Tibial artery (tissue), 4 donors: ENCODE data around the gene CALD1.

Experiments used
- DNase-seq, 2 donors: peaks; one replicate each; pipeline ENCODE4 v3.0.0-alpha.2; 2019
- H3K27ac ChIP-seq, 2 donors: fragments of 200-600 bp; sonication (generic) in 1 of 2; 1 replicate in 1 of 2; 2 replicates in 1 of 2; pipeline ENCODE4 v1.5.1; 2018 to 2019; ENCODE audit warnings: mild to moderate bottlenecking in 1 of 2
- H3K27me3 ChIP-seq, 2 donors: fragments of 200-600 bp; sonication (generic) in 1 of 2; one replicate each; pipeline versions ENCODE4 v1.5.1 to v1.6.0; 2016 to 2019
- H3K36me3 ChIP-seq, 3 donors: fragments of 200-600 bp; sonication (generic) in 2 of 3; one replicate each; pipeline ENCODE4 v1.5.1; 2016 to 2019; ENCODE audit warnings: mild to moderate bottlenecking in 2 of 3
- H3K4me1 ChIP-seq, 4 donors: fragments of 200-600 bp; sonication (generic) in 2 of 4; 1 replicate in 3 of 4; 2 replicates in 1 of 4; pipeline ENCODE4 v1.5.1; 2016 to 2019
- H3K4me3 ChIP-seq, 2 donors: fragments of 200-600 bp; sonication (generic) in 1 of 2; 1 replicate in 1 of 2; 2 replicates in 1 of 2; pipeline ENCODE4 v1.5.1; 2018 to 2019; ENCODE audit warnings: mild to moderate bottlenecking in 2 of 2
- H3K9me3 ChIP-seq, 3 donors: fragments of 200-600 bp; sonication (generic) in 1 of 3; one replicate each; pipeline ENCODE4 v1.5.1; 2016 to 2019
- CTCF ChIP-seq, 2 experiments: fragments of 200-600 bp in 1 of 2; fragments of 450-650 bp in 1 of 2; IDR thresholded peaks; one replicate each; pipeline ENCODE4 v1.5.1; 2017 to 2019; ENCODE audit warnings: antibody characterized with exemption in 2 of 2, mild to moderate bottlenecking in 1 of 2, moderate library complexity in 1 of 2
- intact Hi-C: fragments of 100-400 bp; cut with DNase I; formaldehyde crosslinking; loops from one replicate; pipeline ENCODE4 v1.15.0; 2023; ENCODE audit warnings: low total_unique reads

Gene CALD1

GRCh38 chr7:134957005-134957404 lies 177.6 kb downstream of the CALD1 start:
- Histone ChIP-seq H3K4me3 (no peak overlapping the region), H3K9me3 (no peaks in the 10 kb centered on the region), H3K36me3 (peaks cover 78 to 92% (median 87%) of the 10 kb centered on the region in 3 donors), H3K4me1 (peaks cover 0 to 20% (median 3%) of the 10 kb centered on the region in 4 donors), H3K27ac (peak overlapping the region in 1 of 2 donors; percentile 27), H3K27me3 (no peaks in the 10 kb centered on the region)
- intact Hi-C loops: no loop called here
- TF ChIP-seq CTCF (IDR thresholded peaks at IDR 0.05): no peak
- no peak for DNase-seq

GRCh38 chr7:134959810-134960209 lies 180.4 kb downstream of the CALD1 start:
- TF ChIP-seq CTCF (IDR thresholded peaks at IDR 0.05): no peak
- DNase-seq: no peak
- intact Hi-C loops: no loop called here

GRCh38 chr7:134962270-134962780 lies 182.9 kb downstream of the CALD1 start:
- no peak overlapping the region for H3K4me3 ChIP-seq
- TF ChIP-seq CTCF (IDR thresholded peaks at IDR 0.05): no peak
- peaks cover 77 to 82% (median 80%) of the 10 kb centered on the region in 3 donors for H3K36me3 ChIP-seq
- no peaks in the 10 kb centered on the region for H3K27me3 ChIP-seq
- intact Hi-C loops: no loop called here
- H3K27ac ChIP-seq: peak overlapping the region; percentile 41 to 47
- no peak for DNase-seq
- H3K9me3 ChIP-seq: no peaks in the 10 kb centered on the region
- H3K4me1 ChIP-seq: peaks cover 0 to 56% (median 17%) of the 10 kb centered on the region in 4 donors

More at GRCh38 chr7:134959810-134960209, 180.4 kb downstream of the CALD1 start:
- peaks cover 0 to 48% (median 17%) of the 10 kb centered on the region in 4 donors for H3K4me1 ChIP-seq
- peaks cover 74 to 82% (median 80%) of the 10 kb centered on the region in 3 donors for H3K36me3 ChIP-seq
- no peak overlapping the region for H3K4me3 ChIP-seq
- no peaks in the 10 kb centered on the region for H3K27me3 ChIP-seq
- peak overlapping the region in 1 of 2 donors; percentile 51 for H3K27ac ChIP-seq
- no peaks in the 10 kb centered on the region for H3K9me3 ChIP-seq

- H3K9me3 ChIP-seq: no peaks in the 10 kb centered on the region
- no peaks in the 10 kb centered on the region for H3K27me3 ChIP-seq
- no peak overlapping the region for H3K4me3 ChIP-seq
- H3K4me1 ChIP-seq: peaks cover 0 to 56% (median 17%) of the 10 kb centered on the region in 4 donors
- intact Hi-C loops: no loop called here
- no peak for DNase-seq
- no peak for TF ChIP-seq CTCF (IDR thresholded peaks at IDR 0.05)
- peaks cover 72 to 84% (median 80%) of the 10 kb centered on the region in 3 donors for H3K36me3 ChIP-seq
- peak overlapping the region; percentile 41 to 47 for H3K27ac ChIP-seq
Observed at GRCh38 chr7:134963036-134963435, 183.6 kb downstream of the CALD1 start.

GRCh38 chr7:134966691-134967090 lies 187.3 kb downstream of the CALD1 start:
- H3K4me3 ChIP-seq: no peak overlapping the region
- H3K9me3 ChIP-seq: no peaks in the 10 kb centered on the region
- peaks cover 0 to 39% (median 17%) of the 10 kb centered on the region in 4 donors for H3K4me1 ChIP-seq
- H3K36me3 ChIP-seq: peaks cover 36 to 75% (median 57%) of the 10 kb centered on the region in 3 donors
- DNase-seq: no peak
- intact Hi-C loops: no loop called here
- no peaks in the 10 kb centered on the region for H3K27me3 ChIP-seq
- H3K27ac ChIP-seq: peak overlapping the region in 1 of 2 donors; percentile 28
- TF ChIP-seq CTCF (IDR thresholded peaks at IDR 0.05): no peak
